ENCODE measurements around the gene PAPSS1.
A peak's percentile ranks its signal among the peaks of the same experiment; 100 is the strongest.

DNA sequence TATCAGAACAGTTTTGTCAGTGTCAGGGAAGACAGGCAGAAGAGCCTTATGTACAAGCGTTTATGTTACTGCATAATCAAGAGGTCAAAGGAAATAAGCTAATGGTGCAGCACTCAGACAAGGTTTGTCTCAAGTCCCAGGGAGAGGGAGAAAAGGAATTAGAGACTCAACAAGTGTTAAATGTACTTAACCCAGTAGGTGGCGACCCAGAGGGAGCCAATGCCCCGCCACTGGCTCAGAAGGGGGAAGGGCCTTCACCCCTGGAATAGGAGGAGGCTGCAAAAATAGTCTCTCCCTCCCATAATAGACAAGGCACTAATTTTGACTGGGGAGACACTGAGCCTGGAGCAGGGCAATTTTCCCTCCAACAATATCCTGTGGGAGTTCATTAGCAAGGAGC, 14.1 kb upstream of the PAPSS1 start:
- TF ChIP-seq EP300 (IDR thresholded peaks at IDR 0.05; ENCODE audit: borderline replicate concordance in 1 of 2, low read depth in 1 of 2, low read length in 1 of 2) (no peak), TCF12 (IDR thresholded peaks at IDR 0.05) (no peak), EZH2phosphoT487 (IDR thresholded peaks at IDR 0.05; ENCODE audit: borderline replicate concordance, low read depth) (no peak), FOSL2 (IDR thresholded peaks at IDR 0.05; ENCODE audit: borderline replicate concordance, low read depth) (no peak), CHD2 (IDR thresholded peaks at IDR 0.05; ENCODE audit: low read length, partially characterized antibody) (no peak), TAF1 (IDR thresholded peaks at IDR 0.05; ENCODE audit: borderline replicate concordance, low read depth, low read length) (no peak), YY1 (IDR thresholded peaks at IDR 0.05; ENCODE audit: low read depth) (no peak), SIN3A (IDR thresholded peaks at IDR 0.05; ENCODE audit: borderline replicate concordance, low read depth, low read length) (no peak), ELF1 (IDR thresholded peaks at IDR 0.05) (no peak), RFX5 (IDR thresholded peaks at IDR 0.05; ENCODE audit: low read length) (no peak)
- TF ChIP-seq, protein P1, sequence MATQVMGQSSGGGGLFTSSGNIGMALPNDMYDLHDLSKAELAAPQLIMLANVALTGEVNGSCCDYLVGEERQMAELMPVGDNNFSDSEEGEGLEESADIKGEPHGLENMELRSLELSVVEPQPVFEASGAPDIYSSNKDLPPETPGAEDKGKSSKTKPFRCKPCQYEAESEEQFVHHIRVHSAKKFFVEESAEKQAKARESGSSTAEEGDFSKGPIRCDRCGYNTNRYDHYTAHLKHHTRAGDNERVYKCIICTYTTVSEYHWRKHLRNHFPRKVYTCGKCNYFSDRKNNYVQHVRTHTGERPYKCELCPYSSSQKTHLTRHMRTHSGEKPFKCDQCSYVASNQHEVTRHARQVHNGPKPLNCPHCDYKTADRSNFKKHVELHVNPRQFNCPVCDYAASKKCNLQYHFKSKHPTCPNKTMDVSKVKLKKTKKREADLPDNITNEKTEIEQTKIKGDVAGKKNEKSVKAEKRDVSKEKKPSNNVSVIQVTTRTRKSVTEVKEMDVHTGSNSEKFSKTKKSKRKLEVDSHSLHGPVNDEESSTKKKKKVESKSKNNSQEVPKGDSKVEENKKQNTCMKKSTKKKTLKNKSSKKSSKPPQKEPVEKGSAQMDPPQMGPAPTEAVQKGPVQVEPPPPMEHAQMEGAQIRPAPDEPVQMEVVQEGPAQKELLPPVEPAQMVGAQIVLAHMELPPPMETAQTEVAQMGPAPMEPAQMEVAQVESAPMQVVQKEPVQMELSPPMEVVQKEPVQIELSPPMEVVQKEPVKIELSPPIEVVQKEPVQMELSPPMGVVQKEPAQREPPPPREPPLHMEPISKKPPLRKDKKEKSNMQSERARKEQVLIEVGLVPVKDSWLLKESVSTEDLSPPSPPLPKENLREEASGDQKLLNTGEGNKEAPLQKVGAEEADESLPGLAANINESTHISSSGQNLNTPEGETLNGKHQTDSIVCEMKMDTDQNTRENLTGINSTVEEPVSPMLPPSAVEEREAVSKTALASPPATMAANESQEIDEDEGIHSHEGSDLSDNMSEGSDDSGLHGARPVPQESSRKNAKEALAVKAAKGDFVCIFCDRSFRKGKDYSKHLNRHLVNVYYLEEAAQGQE (IDR thresholded peaks at IDR 0.05; ENCODE audit: low read depth, low read length), result no peak
- TF ChIP-seq, protein P2, sequence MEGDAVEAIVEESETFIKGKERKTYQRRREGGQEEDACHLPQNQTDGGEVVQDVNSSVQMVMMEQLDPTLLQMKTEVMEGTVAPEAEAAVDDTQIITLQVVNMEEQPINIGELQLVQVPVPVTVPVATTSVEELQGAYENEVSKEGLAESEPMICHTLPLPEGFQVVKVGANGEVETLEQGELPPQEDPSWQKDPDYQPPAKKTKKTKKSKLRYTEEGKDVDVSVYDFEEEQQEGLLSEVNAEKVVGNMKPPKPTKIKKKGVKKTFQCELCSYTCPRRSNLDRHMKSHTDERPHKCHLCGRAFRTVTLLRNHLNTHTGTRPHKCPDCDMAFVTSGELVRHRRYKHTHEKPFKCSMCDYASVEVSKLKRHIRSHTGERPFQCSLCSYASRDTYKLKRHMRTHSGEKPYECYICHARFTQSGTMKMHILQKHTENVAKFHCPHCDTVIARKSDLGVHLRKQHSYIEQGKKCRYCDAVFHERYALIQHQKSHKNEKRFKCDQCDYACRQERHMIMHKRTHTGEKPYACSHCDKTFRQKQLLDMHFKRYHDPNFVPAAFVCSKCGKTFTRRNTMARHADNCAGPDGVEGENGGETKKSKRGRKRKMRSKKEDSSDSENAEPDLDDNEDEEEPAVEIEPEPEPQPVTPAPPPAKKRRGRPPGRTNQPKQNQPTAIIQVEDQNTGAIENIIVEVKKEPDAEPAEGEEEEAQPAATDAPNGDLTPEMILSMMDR (IDR thresholded peaks at IDR 0.05), result peak; percentile 44

Measured in SK-N-SH (cell line).